Liver (tissue), 9 donors: ENCODE data around the gene SEPHS1. TPM values are rescaled to one million over a fixed set of nuclear protein-coding genes. Genes with fewer than 3 reads are reported as not detected.
A peak's percentile ranks its signal among the peaks of the same experiment; 100 is the strongest.
"Not testable (repeated sequence)": the region's sequence is repeated elsewhere in the genome, so short reads cannot be mapped to it uniquely, and the experiment has no call there.

ENCODE experiments used
- DNase-seq: peaks from one replicate; pipeline ENCODE4 v3.0.0-alpha.2; 2017; ENCODE audit warnings: low spot score
- H3K27ac ChIP-seq, 2 donors: one replicate each; pipeline ENCODE4 v1.7.0; 2013; ENCODE audit warnings: inconsistent platforms in 2 of 2, low read length in 2 of 2, control low read depth in 1 of 2, low read depth in 1 of 2, mild to moderate bottlenecking in 1 of 2
- H3K27me3 ChIP-seq, 4 donors: one replicate each; pipeline versions ENCODE4 v1.6.1 to v1.7.0; 2013; ENCODE audit warnings: low read length in 3 of 4, inconsistent platforms in 1 of 4, mild to moderate bottlenecking in 1 of 4, moderate library complexity in 1 of 4; ENCODE audit not compliant: control insufficient read depth in 4 of 4, insufficient read depth in 4 of 4
- H3K36me3 ChIP-seq, 4 donors: one replicate each; pipeline versions ENCODE4 v1.6.1 to v1.7.0; 2013; ENCODE audit warnings: low read length in 3 of 4, mild to moderate bottlenecking in 3 of 4, low read depth in 1 of 4, moderate library complexity in 1 of 4; ENCODE audit not compliant: control insufficient read depth in 4 of 4, insufficient read depth in 3 of 4
- H3K4me1 ChIP-seq, 4 donors: one replicate each; pipeline versions ENCODE4 v1.6.1 to v1.7.0; 2013; ENCODE audit warnings: low read length in 3 of 4, mild to moderate bottlenecking in 3 of 4, moderate library complexity in 1 of 4; ENCODE audit not compliant: control insufficient read depth in 4 of 4, insufficient read depth in 4 of 4
- H3K4me3 ChIP-seq, 3 donors: one replicate each; pipeline versions ENCODE4 v1.6.1 to v1.7.0; 2013; ENCODE audit warnings: low read length in 3 of 3, control low read depth in 1 of 3, low read depth in 1 of 3, mild to moderate bottlenecking in 1 of 3
- H3K9ac ChIP-seq, 2 donors: one replicate each; pipeline ENCODE4 v1.7.0; 2013; ENCODE audit warnings: low read length in 2 of 2, mild to moderate bottlenecking in 2 of 2, moderate library complexity in 2 of 2, control low read depth in 1 of 2, low read depth in 1 of 2
- H3K9me3 ChIP-seq, 4 donors: one replicate each; pipeline versions ENCODE4 v1.6.1 to v1.7.0; 2013; ENCODE audit warnings: low read length in 3 of 4; ENCODE audit not compliant: control insufficient read depth in 4 of 4
- CTCF ChIP-seq: fragments of 150-350 bp; IDR thresholded peaks from 2 replicates; pipeline ENCODE4 v1.5.1; 2017; ENCODE audit warnings: improper control_type of control experiment, low read depth, low read length; ENCODE audit not compliant: missing input control
- EGR1 ChIP-seq, 2 donors: IDR thresholded peaks; 2 replicates each; pipeline ENCODE4 v1.6.1; 2016 to 2018; ENCODE audit warnings: antibody characterized with exemption in 2 of 2, low read depth in 2 of 2
- FOXA1 ChIP-seq: IDR thresholded peaks from 2 replicates; pipeline ENCODE4 v1.6.1; 2016; ENCODE audit warnings: antibody characterized with exemption
- FOXA2 ChIP-seq: IDR thresholded peaks from 2 replicates; pipeline ENCODE4 v1.6.1; 2016; ENCODE audit warnings: antibody characterized with exemption
- GABPA ChIP-seq, 2 donors: IDR thresholded peaks in 1 of 2; conservative IDR thresholded peaks in 1 of 2; 2 replicates each; pipeline ENCODE4 v1.6.1; 2016; ENCODE audit warnings: antibody characterized with exemption in 2 of 2, mild to moderate bottlenecking in 1 of 2, moderate library complexity in 1 of 2
- HNF4G ChIP-seq: IDR thresholded peaks from 2 replicates; pipeline ENCODE4 v1.6.1; 2016; ENCODE audit warnings: antibody characterized with exemption
- JUND ChIP-seq, 2 donors: IDR thresholded peaks; 2 replicates each; pipeline ENCODE4 v1.6.1; 2016; ENCODE audit warnings: antibody characterized with exemption in 2 of 2
- NR2F2 ChIP-seq: IDR thresholded peaks from 2 replicates; pipeline ENCODE4 v1.6.1; 2016; ENCODE audit warnings: antibody characterized with exemption
- RAD21 ChIP-seq, 2 donors: IDR thresholded peaks; 2 replicates each; pipeline ENCODE4 v1.6.1; 2016; ENCODE audit warnings: antibody characterized with exemption in 2 of 2, mild to moderate bottlenecking in 2 of 2
- RXRA ChIP-seq, 2 donors: IDR thresholded peaks; 2 replicates each; pipeline ENCODE4 v1.6.1; 2017 to 2018; ENCODE audit warnings: antibody characterized with exemption in 2 of 2, mild to moderate bottlenecking in 1 of 2
- TAF1 ChIP-seq: conservative IDR thresholded peaks from 2 replicates; pipeline ENCODE4 v1.6.1; 2016; ENCODE audit warnings: antibody characterized with exemption, mild to moderate bottlenecking
- YY1 ChIP-seq: IDR thresholded peaks from 2 replicates; pipeline ENCODE4 v1.6.1; 2016; ENCODE audit warnings: antibody characterized with exemption, mild to moderate bottlenecking
- ZBTB33 ChIP-seq: IDR thresholded peaks from 2 replicates; pipeline ENCODE4 v1.6.1; 2016; ENCODE audit warnings: antibody characterized with exemption
- WGBS: extraction: QIAGEN DNeasy Blood & Tissue Kit; methylation state at CpG from one replicate; pipeline ENCODE4 v1.1.7; 2013; 5-methylcytosine and 5-hydroxymethylcytosine counted together
- polyA plus RNA-seq, 2 donors: library from polyadenylated mRNA; stranded (reverse) in 1 of 2; unstranded in 1 of 2; fragments of 200-250 nt in 1 of 2; fragments of >200 nt in 1 of 2; fragmentation: Nextera tagmentation in 1 of 2; extraction: Ambion mirVana in 1 of 2; gene quantifications; one replicate each; pipeline versions ENCODE4 v1.2.1 to v1.2.3, GENCODE V29; 2013 to 2015
- total RNA-seq, 2 donors: library from RNA; depleted of rRNA; stranded (reverse); fragments of >200 nt; gene quantifications; one replicate each; pipeline ENCODE4 v1.2.3, GENCODE V29; 2014
- TF ChIP-seq, protein P1 (sequence below): IDR thresholded peaks from 2 replicates; pipeline ENCODE4 v1.6.1; 2016; ENCODE audit warnings: antibody characterized with exemption
- TF ChIP-seq, protein P2 (sequence below): IDR thresholded peaks from 2 replicates; pipeline ENCODE4 v1.6.1; 2016; ENCODE audit warnings: antibody characterized with exemption, mild to moderate bottlenecking
- TF ChIP-seq, protein P3 (sequence below): IDR thresholded peaks from 2 replicates; pipeline ENCODE4 v1.6.1; 2016; ENCODE audit warnings: antibody characterized with exemption
- donor health status: healthy.
- donor health status: healthy.
- donor health status: healthy.
- donor health status: healthy.
- donor health status: healthy.

Gene SEPHS1
- total and polyA plus RNA-seq, 4 donors: 10.4 to 39.3 (median 28.3) TPM

DNA sequence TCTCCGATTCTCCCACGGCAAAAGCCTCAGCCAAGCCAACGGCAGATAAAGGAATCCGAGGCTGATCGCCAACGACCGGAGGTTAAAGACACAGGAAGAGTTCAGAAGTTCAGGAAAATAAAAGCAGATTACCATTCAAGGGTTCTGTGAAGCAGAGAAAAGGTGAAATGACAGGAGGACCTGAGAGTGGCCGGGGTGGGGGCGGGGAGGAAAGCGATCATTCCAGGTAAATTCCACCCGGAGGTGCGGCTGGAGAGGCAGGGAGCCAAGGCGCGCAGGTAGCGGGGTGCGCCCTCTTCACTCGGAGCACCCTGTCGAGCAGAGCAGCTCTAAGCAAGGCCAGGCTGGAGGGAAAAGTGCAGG is 35.3 kb upstream of the SEPHS1 start:
- Histone ChIP-seq H3K4me1 (peaks cover 0 to 16% (median 13%) of the 10 kb centered on the region in 4 donors), H3K9ac (no peak overlapping the region), H3K27me3 (no peaks in the 10 kb centered on the region), H3K36me3 (no peaks in the 10 kb centered on the region), H3K9me3 (no peaks in the 10 kb centered on the region), H3K27ac (no peak overlapping the region), H3K4me3 (peak overlapping the region; percentile 19 to 58 (median 26))
- no peak for TF ChIP-seq NR2F2
- peak; percentile 47 to 52 for TF ChIP-seq RXRA (IDR thresholded peaks at IDR 0.05)
- no peak for TF ChIP-seq HNF4G
- DNase-seq: no peak
- 8% methylated on average over 18 of the region's 18 CpGs for WGBS

DNA sequence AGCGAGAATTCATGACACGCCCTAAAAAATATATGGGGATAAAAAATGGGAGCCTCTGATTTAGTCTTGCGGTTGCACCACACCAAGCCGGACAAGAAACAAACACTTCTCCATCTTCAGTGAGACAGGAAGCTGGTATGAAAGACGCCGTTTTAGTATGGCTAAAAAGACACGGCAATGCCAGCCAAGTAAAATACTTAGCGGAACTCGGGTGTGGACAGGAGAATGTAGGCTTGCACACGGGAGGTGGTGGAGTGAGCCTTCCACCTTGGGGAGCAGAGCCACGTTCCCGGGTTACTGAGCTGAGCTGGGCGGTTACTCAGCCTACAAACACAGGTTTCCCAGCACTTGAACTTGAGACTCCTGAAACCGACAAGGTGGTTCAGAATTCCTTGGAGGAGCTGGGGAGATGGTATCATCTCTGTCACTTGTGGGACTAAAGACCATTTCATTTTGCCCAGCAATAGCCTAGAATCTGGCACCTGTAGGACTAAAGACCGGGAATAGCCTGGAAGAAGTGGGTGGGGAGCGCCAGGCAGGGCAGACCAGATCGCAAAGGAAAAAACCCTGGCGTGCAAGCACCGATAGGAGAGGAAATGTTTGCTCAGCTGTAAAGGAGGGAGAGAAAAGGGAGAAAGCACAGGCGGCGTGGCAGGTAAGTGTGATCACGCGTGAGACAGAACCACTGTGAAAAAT is 34.8 kb upstream of the SEPHS1 start:
- TF ChIP-seq, protein P1, sequence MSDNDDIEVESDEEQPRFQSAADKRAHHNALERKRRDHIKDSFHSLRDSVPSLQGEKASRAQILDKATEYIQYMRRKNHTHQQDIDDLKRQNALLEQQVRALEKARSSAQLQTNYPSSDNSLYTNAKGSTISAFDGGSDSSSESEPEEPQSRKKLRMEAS: no peak
- no peak for TF ChIP-seq NR2F2
- no peak for TF ChIP-seq YY1
- no peak for TF ChIP-seq CTCF
- TF ChIP-seq, protein P2, sequence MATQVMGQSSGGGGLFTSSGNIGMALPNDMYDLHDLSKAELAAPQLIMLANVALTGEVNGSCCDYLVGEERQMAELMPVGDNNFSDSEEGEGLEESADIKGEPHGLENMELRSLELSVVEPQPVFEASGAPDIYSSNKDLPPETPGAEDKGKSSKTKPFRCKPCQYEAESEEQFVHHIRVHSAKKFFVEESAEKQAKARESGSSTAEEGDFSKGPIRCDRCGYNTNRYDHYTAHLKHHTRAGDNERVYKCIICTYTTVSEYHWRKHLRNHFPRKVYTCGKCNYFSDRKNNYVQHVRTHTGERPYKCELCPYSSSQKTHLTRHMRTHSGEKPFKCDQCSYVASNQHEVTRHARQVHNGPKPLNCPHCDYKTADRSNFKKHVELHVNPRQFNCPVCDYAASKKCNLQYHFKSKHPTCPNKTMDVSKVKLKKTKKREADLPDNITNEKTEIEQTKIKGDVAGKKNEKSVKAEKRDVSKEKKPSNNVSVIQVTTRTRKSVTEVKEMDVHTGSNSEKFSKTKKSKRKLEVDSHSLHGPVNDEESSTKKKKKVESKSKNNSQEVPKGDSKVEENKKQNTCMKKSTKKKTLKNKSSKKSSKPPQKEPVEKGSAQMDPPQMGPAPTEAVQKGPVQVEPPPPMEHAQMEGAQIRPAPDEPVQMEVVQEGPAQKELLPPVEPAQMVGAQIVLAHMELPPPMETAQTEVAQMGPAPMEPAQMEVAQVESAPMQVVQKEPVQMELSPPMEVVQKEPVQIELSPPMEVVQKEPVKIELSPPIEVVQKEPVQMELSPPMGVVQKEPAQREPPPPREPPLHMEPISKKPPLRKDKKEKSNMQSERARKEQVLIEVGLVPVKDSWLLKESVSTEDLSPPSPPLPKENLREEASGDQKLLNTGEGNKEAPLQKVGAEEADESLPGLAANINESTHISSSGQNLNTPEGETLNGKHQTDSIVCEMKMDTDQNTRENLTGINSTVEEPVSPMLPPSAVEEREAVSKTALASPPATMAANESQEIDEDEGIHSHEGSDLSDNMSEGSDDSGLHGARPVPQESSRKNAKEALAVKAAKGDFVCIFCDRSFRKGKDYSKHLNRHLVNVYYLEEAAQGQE: no peak
- TF ChIP-seq FOXA2: no peak
- no peak for TF ChIP-seq RXRA (IDR thresholded peaks at IDR 0.05)
- TF ChIP-seq RAD21 (IDR thresholded peaks at IDR 0.05): no peak
- TF ChIP-seq JUND (IDR thresholded peaks at IDR 0.05): no peak
- TF ChIP-seq ZBTB33: no peak
- TF ChIP-seq HNF4G: no peak
- TF ChIP-seq TAF1: no peak
- TF ChIP-seq, protein P3, sequence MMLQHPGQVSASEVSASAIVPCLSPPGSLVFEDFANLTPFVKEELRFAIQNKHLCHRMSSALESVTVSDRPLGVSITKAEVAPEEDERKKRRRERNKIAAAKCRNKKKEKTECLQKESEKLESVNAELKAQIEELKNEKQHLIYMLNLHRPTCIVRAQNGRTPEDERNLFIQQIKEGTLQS: no peak
- no peak for TF ChIP-seq FOXA1
- TF ChIP-seq GABPA (IDR thresholded peaks at IDR 0.05 in 1 of 2, conservative IDR thresholded peaks at IDR 0.05 in 1 of 2): no peak
- TF ChIP-seq EGR1 (IDR thresholded peaks at IDR 0.05; ENCODE audit: low read depth in 2 of 2): no peak
- H3K4me3 ChIP-seq: peak overlapping the region; percentile 19 to 58 (median 41)
- H3K36me3 ChIP-seq: no peaks in the 10 kb centered on the region
- no peak overlapping the region for H3K9ac ChIP-seq
- peaks cover 0 to 16% (median 13%) of the 10 kb centered on the region in 4 donors for H3K4me1 ChIP-seq
- no peak for DNase-seq
- no peaks in the 10 kb centered on the region for H3K9me3 ChIP-seq
- H3K27me3 ChIP-seq: no peaks in the 10 kb centered on the region
- WGBS: 16% methylated on average over 23 of the region's 23 CpGs
- no peak overlapping the region for H3K27ac ChIP-seq

GRCh38 chr10:13379061-13379460 is 31.0 kb upstream of the SEPHS1 start:
- not testable (repeated sequence) for H3K27me3 ChIP-seq, H3K9ac ChIP-seq, H3K27ac ChIP-seq, H3K36me3 ChIP-seq, H3K4me3 ChIP-seq, H3K9me3 ChIP-seq, DNase-seq
- 92% methylated on average over 4 of the region's 4 CpGs for WGBS
- H3K4me1 ChIP-seq: peaks cover 0 to 11% (median 10%) of the 10 kb centered on the region in 4 donors
